NCI-H187 treated with DMSO at 0.1 percent for 48 hours (cell line): ENCODE data around the gene SPTBN1.

Source experiments
- DNase-seq: peaks from one replicate; lab custom pipeline; 2025; lab: John Stamatoyannopoulos, UW

Gene SPTBN1

GRCh38 chr2:54455563-54456361, at the start of gene SPTBN1:
TSS of gene SPTBN1 (plus strand) at chr2:54456327. CDS start at chr2:54526419, 70,092 bp downstream.
- no peak for DNase-seq

GRCh38 chr2:54407693-54408092, 48.4 kb upstream of the SPTBN1 start:
- no peak for DNase-seq

- DNase-seq, result no peak
Measured at GRCh38 chr2:54408288-54408687, 47.8 kb upstream of the SPTBN1 start.

- no peak for DNase-seq
Measured at GRCh38 chr2:54409752-54410151, 46.4 kb upstream of the SPTBN1 start.

- no peak for DNase-seq
Measured at GRCh38 chr2:54411801-54412354, 44.2 kb upstream of the SPTBN1 start.

GRCh38 chr2:54416166-54416813, 39.8 kb upstream of the SPTBN1 start:
- DNase-seq, result no peak

- no peak for DNase-seq
Measured at GRCh38 chr2:54416938-54417337, 39.2 kb upstream of the SPTBN1 start.

GRCh38 chr2:54417577-54417976, 38.5 kb upstream of the SPTBN1 start:
- DNase-seq, result no peak

- DNase-seq, result no peak
Measured at GRCh38 chr2:54419388-54419787, 36.7 kb upstream of the SPTBN1 start.

GRCh38 chr2:54419855-54420523, 36.1 kb upstream of the SPTBN1 start:
- DNase-seq, result no peak

GRCh38 chr2:54420524-54421172, 35.5 kb upstream of the SPTBN1 start:
- DNase-seq, result no peak

GRCh38 chr2:54422072-54422581, 34.0 kb upstream of the SPTBN1 start:
- DNase-seq, result no peak

GRCh38 chr2:54423213-54423612, 32.9 kb upstream of the SPTBN1 start:
- DNase-seq, result no peak

- no peak for DNase-seq
Measured at GRCh38 chr2:54424555-54425163, 31.5 kb upstream of the SPTBN1 start.

GRCh38 chr2:54428108-54428831, 27.9 kb upstream of the SPTBN1 start:
- DNase-seq, result no peak

GRCh38 chr2:54429054-54429453, 27.1 kb upstream of the SPTBN1 start:
- no peak for DNase-seq

- no peak for DNase-seq
Measured at GRCh38 chr2:54429811-54430551, 26.1 kb upstream of the SPTBN1 start.

- DNase-seq, result no peak
Measured at GRCh38 chr2:54430649-54431048, 25.5 kb upstream of the SPTBN1 start.

- DNase-seq, result no peak
Measured at GRCh38 chr2:54432251-54433015, 23.7 kb upstream of the SPTBN1 start.
